HG02884 (cell line): Measurements from ENCODE around the gene CASP1.

Experiments
- ATAC-seq: cut with Tn5 transposase; IDR thresholded peaks from one replicate; pipeline ENCODE4 v1.9.1; 2021; ENCODE audit warnings: mild to moderate bottlenecking, moderate library complexity; ENCODE audit not compliant: unreplicated experiment

CASP1 gene

DNA sequence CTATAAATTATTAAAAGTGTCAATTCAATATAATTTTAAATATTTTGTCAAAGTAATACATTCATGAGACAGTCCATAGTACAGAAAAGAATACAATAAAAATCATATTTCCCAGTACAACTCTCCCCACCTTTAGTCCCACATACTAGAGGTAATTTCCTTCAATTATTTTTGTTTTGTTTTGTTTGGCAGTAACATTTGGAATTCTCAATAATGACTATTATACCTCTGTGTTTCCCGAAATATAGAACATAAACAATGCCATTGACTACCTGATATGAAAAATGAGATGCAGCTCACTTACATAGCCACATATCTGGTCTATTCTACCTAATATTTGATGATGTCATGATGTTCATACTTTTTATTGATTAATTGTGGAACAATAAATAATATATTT is 42.2 kb downstream of the CASP1 start:
- ATAC-seq = no peak

DNA sequence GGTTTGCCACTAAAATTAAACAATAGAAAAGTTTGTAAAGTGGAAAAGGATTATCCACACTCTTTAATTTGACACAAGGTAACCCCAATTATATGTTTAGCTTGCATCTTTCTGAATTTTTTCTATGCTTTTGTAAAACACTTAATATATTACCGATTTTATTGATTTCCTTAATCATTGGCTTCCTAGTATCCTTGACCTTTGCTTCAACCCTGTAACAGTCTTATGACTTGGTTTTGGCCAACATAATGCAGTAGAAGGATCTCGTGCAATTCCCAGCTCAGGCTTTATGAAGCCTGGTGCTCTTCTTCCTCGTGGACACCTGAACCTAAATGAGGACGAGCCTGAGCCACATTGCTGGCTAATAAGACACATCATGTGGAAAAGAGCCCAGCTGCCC is 43.0 kb downstream of the CASP1 start:
- no peak for ATAC-seq

DNA sequence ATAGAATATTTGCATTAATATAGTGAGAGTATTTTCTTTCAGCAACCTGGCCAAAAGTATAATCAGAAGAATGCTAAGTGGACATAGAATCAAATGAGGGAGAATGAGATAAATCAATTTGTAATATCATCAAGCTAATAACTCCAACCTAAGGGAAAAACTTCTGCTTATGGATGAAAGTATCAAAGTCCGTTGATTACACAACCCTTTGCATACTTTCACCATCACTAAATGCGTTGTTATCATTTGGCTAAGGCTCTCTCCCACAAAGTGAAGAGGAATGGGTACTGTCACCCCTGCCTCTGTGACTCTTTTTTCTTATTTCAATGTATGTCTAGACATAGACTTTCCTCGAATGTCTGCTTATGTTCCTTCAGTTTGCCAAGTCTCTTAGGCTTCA is 50.1 kb downstream of the CASP1 start:
- no peak for ATAC-seq

DNA sequence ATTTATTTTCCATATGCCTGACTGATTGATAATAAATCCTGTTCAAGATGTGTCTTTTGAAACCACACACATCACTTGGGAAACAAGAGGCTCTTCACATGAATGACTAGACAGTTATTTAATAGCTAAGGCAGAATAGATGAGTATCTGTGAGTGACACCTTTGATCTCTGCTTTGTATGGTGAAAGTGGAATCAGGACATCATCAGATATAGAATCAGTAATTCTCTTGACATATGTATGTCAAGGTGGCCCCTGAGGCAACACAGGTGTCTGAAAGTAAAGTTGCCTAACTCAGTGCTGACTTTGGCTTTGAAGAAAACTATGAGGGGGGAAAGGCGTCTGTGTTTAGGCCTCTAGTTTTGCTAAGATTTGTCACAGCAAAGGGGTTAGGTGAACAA is 55.1 kb downstream of the CASP1 start:
- no peak for ATAC-seq
